Coronary artery (tissue), 2 donors: ENCODE data around the gene ECT2L.

Experiments used
- DNase-seq: peaks from one replicate; pipeline ENCODE4 v3.0.0-alpha.2; 2017; ENCODE audit warnings: low spot score
- H3K27ac ChIP-seq, 2 donors: fragments of 200-600 bp; sonication (generic); one replicate each; pipeline ENCODE4 v1.5.1; 2016 to 2019
- H3K4me3 ChIP-seq: fragments of 200-600 bp; sonication (generic); 2 replicates; pipeline ENCODE4 v1.5.1; 2016; ENCODE audit warnings: mild to moderate bottlenecking, moderate library complexity
- CTCF ChIP-seq: fragments of 200-600 bp; sonication (generic); IDR thresholded peaks from one replicate; pipeline ENCODE4 v1.5.1; 2019; ENCODE audit warnings: antibody characterized with exemption

ECT2L gene

DNA sequence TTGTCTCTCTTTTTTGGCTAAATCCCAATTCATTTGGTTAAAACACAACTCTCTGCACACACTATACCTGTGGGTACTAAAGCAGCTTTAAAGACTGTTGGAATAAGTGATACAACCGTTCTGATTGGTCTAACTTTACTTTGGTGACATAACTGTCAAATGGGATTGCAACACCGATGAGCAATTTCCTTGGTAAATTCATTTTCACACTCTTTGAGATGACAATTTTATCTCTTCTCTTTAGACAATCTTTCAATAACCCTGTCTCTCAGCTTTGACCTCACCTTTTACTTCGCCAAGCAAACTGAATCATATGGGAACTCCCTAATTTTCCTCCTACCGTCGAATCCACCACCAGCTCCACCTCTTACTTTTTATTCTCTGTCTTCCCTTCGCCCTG is 60.8 kb downstream of the ECT2L start:
- Histone ChIP-seq H3K27ac (no peak overlapping the region), H3K4me3 (no peak overlapping the region)
- DNase-seq: no peak
- TF ChIP-seq CTCF: no peak

DNA sequence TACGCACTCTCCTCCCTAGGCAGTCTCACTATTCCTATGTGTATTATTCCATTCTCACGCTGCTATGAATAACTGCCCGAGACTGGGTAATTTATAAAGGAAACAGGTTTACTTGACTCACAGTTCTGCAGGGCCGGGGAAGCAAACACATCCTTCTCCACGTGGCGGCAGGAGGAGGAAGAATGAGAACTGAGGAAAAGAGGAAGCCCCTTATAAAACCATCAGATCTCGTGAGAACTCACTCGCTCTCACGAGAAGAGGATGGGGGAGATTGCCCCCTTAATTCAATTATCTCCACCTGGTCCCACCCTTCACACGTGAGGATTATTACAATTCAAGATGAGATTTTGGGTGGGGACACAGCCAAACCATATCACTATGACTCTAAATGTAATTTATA is 61.9 kb downstream of the ECT2L start:
- TF ChIP-seq CTCF: no peak

DNA sequence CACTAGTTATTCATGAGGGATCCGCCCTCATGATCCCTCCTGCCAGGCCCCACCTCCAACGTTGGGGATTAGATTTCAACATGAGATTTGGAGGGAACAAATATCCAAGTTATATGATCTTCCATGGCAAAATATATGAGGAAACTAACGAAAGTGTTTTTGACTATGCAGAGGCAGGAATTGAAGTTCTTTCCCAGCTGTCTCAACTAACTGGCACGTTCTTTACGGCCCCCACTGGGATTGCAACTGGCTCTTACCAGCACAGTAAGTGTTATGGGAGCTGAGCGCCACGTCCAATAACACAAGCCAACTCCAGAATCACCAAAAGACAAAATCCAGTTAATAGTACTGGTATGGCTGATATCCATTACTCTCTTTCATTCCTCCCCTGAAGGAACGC is 66.6 kb downstream of the ECT2L start:
- no peak overlapping the region for H3K27ac ChIP-seq
- DNase-seq: no peak
- no peak overlapping the region for H3K4me3 ChIP-seq
- TF ChIP-seq CTCF: no peak

More for the DNA sequence above, 61.9 kb downstream of the ECT2L start:
- DNase-seq: no peak
- H3K27ac ChIP-seq: no peak overlapping the region
- no peak overlapping the region for H3K4me3 ChIP-seq

DNA sequence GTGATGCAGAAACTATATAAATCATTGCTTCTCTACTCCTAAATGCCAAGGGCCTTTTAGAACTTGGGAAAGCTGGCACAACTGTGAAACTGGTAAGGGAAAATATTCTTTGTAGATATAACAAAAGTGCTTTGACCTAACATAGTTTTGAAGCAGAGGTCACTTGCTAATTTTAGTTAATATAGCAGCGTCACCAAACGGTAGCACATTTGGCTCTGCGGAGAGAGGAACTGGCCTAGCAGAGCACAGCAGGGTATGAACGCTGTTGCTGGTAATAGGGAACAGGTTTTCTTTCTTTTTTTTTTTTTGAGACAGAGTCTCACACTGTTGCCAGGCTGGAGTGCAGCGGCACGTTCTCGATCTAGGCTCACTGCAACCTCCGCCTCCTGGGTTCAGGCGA is 67.4 kb downstream of the ECT2L start:
- no peak for DNase-seq
- H3K4me3 ChIP-seq: no peak overlapping the region
- no peak for TF ChIP-seq CTCF
- no peak overlapping the region for H3K27ac ChIP-seq

GRCh38 chr6:138864343-138864890 is 68.5 kb downstream of the ECT2L start:
- no peak overlapping the region for H3K27ac ChIP-seq

GRCh38 chr6:138865480-138866109 is 69.7 kb downstream of the ECT2L start:
- Histone ChIP-seq H3K27ac (no peak overlapping the region), H3K4me3 (no peak overlapping the region)
- no peak for TF ChIP-seq CTCF
- no peak for DNase-seq

More at GRCh38 chr6:138864343-138864890, 68.5 kb downstream of the ECT2L start:
- DNase-seq: no peak
- TF ChIP-seq CTCF: no peak
- no peak overlapping the region for H3K4me3 ChIP-seq

GRCh38 chr6:138868181-138868580 is 72.3 kb downstream of the ECT2L start:
- no peak overlapping the region for H3K4me3 ChIP-seq
- no peak overlapping the region for H3K27ac ChIP-seq
- DNase-seq: no peak
- TF ChIP-seq CTCF: no peak
